Heart right ventricle (tissue), 16 donors: ENCODE results near the gene RBBP6. TPM values are rescaled to one million over a fixed set of nuclear protein-coding genes. Genes with fewer than 3 reads are reported as not detected.
A peak's percentile ranks its signal among the peaks of the same experiment; 100 is the strongest.

Source experiments
- ATAC-seq, 8 donors: fragments of 200-7000 bp; cut with Tn5 transposase; one replicate each; pipeline ENCODE4 v1.9.1; 2020; ENCODE audit warnings: mild to moderate bottlenecking in 8 of 8, moderate library complexity in 8 of 8, moderate number of reproducible peaks in 1 of 8
- DNase-seq, 2 donors: peaks; one replicate each; pipeline ENCODE4 v3.0.0-alpha.2; 2020
- H3K27ac ChIP-seq, 10 donors: fragments of 200-600 bp; sonication (generic) in 2 of 10; one replicate each; pipeline versions ENCODE4 v1.5.0 to v1.8.0; 2020 to 2022; ENCODE audit warnings: mild to moderate bottlenecking in 3 of 10
- H3K27me3 ChIP-seq, 7 donors: fragments of 200-600 bp; one replicate each; pipeline ENCODE4 v1.8.0; 2021 to 2022; ENCODE audit warnings: mild to moderate bottlenecking in 2 of 7
- H3K36me3 ChIP-seq, 9 donors: fragments of 200-600 bp; sonication (generic) in 1 of 9; one replicate each; pipeline versions ENCODE4 v1.5.0 to v1.8.0; 2020 to 2022; ENCODE audit warnings: mild to moderate bottlenecking in 2 of 9
- H3K4me1 ChIP-seq, 9 donors: fragments of 200-600 bp; sonication (generic) in 1 of 9; one replicate each; pipeline versions ENCODE4 v1.5.0 to v1.8.0; 2020 to 2022; ENCODE audit warnings: mild to moderate bottlenecking in 4 of 9
- H3K4me3 ChIP-seq, 10 donors: fragments of 200-600 bp; sonication (generic) in 2 of 10; one replicate each; pipeline versions ENCODE4 v1.5.0 to v1.8.0; 2020 to 2022; ENCODE audit warnings: mild to moderate bottlenecking in 7 of 10, moderate library complexity in 2 of 10
- H3K9me3 ChIP-seq, 11 donors: fragments of 200-600 bp in 10 of 11; sonication (generic) in 2 of 11; one replicate each; pipeline versions ENCODE4 v1.5.0 to v1.8.0; 2013 to 2022; ENCODE audit warnings: mild to moderate bottlenecking in 2 of 11, control low read depth in 1 of 11, moderate library complexity in 1 of 11
- WGBS, 2 donors: extraction: QIAGEN DNeasy Blood & Tissue Kit; methylation state at CpG; one replicate each; pipeline ENCODE4 v1.1.7; 2013; ENCODE audit warnings: inconsistent platforms in 1 of 2; 5-methylcytosine and 5-hydroxymethylcytosine counted together
- intact Hi-C, 10 donors: fragments of 100-400 bp; cut with DNase I; formaldehyde crosslinking; loops; one replicate each; pipeline versions ENCODE4 v1.11.1 to v1.14.2; 2022
- polyA plus RNA-seq, 2 donors: library from polyadenylated mRNA; stranded (reverse); fragments of 200-250 nt; gene quantifications; one replicate each; pipeline ENCODE4 v1.2.3, GENCODE V29; 2013
- total RNA-seq, 10 donors: library from RNA; stranded (reverse); fragmentation: NEBNext Ultra II Directional in 3 of 10; extraction: Animal tissue kit (Norgen Biotek cat#: 25700) in 3 of 10; gene quantifications; one replicate each; pipeline versions ENCODE4 v1.2.1 to v1.2.4, GENCODE V29; 2021 to 2023
- TF ChIP-seq, protein P1 (sequence below), 9 donors: fragments of 200-600 bp; sonication (generic) in 2 of 9; IDR thresholded peaks; one replicate each; pipeline versions ENCODE4 v1.5.0 to v1.8.0; 2021 to 2022; ENCODE audit warnings: antibody characterized with exemption in 9 of 9, mild to moderate bottlenecking in 5 of 9, moderate library complexity in 1 of 9
- donor health status: Arrhythmogenic right ventricular cardiomyopathy.
- donor health status: ischemic (EF 13 %, LVEDD 7.1; RV severe dilation, severe dysfunction).
- donor health status: healthy with polysubstance abuse.
- donor health status: DM: no; HTN: yes; CAD: no.
- donor health status: DM: no; HTN: no; CAD: no.
- donor health status: ischemic (EF 25% LVEDD 6.9; RV normal size, moderate dysfunction).
- donor health status: ischemic (EF 25% LVEDD 5.7; RV mildly dilated, moderate dysfunction).
- donor health status: healthy.
- donor health status: DM: yes; HTN: yes; CAD: no.
- donor health status: Ischemic cardiomyopathy.
- donor health status: ischemic (EF 35%, LVEDD 5.7; RV mildly dilated, moderate dysfunction).
- donor health status: nonischemic (EF 11% LVEDD 7.7; RV severe dilation, severe dysfunction).
- donor health status: DM: yes; HTN: yes; CAD: no.
- donor health status: PGD.
- donor health status: ischemic (EF 29% LVEDD 5.4; RV normal size, mild dysfunction).
- donor health status: nonischemic (EF 23%, LVEDD 6.1; RV moderate dilation, normal function).

Gene RBBP6
- total and polyA plus RNA-seq, 12 donors = 18.9 to 50.3 (median 33.1) TPM

GRCh38 chr16:24515186-24515585, 24.2 kb upstream of the RBBP6 start:
- Histone ChIP-seq H3K36me3 (no peaks in the 10 kb centered on the region), H3K4me1 (no peaks in the 10 kb centered on the region), H3K9me3 (no peaks in the 10 kb centered on the region), H3K27me3 (peaks cover 0 to 4% (median 0%) of the 10 kb centered on the region in 7 donors), H3K4me3 (no peak overlapping the region), H3K27ac (no peak overlapping the region)
- WGBS, 2 donors = 91 to 93% methylated on average over 5 of the region's 5 CpGs
- ATAC-seq (no peak), DNase-seq (no peak)
- intact Hi-C loops = loop anchor here in 1 of 10 donors (10.0 kb wide), 1 partner anchor 170 kb away; no protein-coding TSS in a partner anchor
- TF ChIP-seq, protein P1, sequence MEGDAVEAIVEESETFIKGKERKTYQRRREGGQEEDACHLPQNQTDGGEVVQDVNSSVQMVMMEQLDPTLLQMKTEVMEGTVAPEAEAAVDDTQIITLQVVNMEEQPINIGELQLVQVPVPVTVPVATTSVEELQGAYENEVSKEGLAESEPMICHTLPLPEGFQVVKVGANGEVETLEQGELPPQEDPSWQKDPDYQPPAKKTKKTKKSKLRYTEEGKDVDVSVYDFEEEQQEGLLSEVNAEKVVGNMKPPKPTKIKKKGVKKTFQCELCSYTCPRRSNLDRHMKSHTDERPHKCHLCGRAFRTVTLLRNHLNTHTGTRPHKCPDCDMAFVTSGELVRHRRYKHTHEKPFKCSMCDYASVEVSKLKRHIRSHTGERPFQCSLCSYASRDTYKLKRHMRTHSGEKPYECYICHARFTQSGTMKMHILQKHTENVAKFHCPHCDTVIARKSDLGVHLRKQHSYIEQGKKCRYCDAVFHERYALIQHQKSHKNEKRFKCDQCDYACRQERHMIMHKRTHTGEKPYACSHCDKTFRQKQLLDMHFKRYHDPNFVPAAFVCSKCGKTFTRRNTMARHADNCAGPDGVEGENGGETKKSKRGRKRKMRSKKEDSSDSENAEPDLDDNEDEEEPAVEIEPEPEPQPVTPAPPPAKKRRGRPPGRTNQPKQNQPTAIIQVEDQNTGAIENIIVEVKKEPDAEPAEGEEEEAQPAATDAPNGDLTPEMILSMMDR (IDR thresholded peaks at IDR 0.05) = no peak

GRCh38 chr16:24516900-24517669, 22.3 kb upstream of the RBBP6 start:
- Histone ChIP-seq H3K4me1 (no peaks in the 10 kb centered on the region), H3K36me3 (no peaks in the 10 kb centered on the region), H3K4me3 (peak overlapping the region in 5 of 10 donors; percentile 2 to 34 (median 21)), H3K27ac (no peak overlapping the region), H3K27me3 (no peaks in the 10 kb centered on the region), H3K9me3 (no peaks in the 10 kb centered on the region)
- TF ChIP-seq, protein P1 (IDR thresholded peaks at IDR 0.05) = peak; percentile 75 to 94 (median 88)
- DNase-seq (peak; percentile 46 to 85), ATAC-seq (peak; percentile 73 to 87 (median 82))
- WGBS, 2 donors = 34 to 38% methylated on average over 20 of the region's 20 CpGs
- intact Hi-C loops = loop anchor here in 1 of 10 donors (10.0 kb wide), 1 partner anchor 168 kb away; no protein-coding TSS in a partner anchor

DNA sequence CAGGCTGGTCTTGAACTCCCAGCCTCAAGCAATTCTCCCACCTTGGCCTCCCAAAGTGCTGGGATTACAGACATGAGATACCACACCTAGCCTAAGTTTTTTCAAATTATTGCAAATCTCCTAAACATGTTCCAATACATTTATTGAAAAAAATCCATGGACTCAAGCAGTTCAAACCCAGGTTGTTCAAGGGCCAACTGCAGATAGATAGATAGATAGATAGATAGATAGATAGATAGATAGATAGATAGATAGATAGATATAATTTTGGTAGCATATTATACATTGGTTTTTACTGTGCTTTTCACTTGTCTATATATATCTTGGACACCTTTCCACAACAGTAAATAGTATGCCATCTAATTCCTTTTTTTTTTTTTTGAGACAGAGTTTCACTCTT, 20.9 kb upstream of the RBBP6 start:
- H3K36me3 ChIP-seq = no peaks in the 10 kb centered on the region
- TF ChIP-seq, protein P1 (IDR thresholded peaks at IDR 0.05) = no peak
- no peak overlapping the region for H3K4me3 ChIP-seq
- intact Hi-C loops = loop anchor here in 1 of 10 donors (10.0 kb wide), 1 partner anchor 166 kb away; no protein-coding TSS in a partner anchor
- DNase-seq (no peak), ATAC-seq (no peak)
- no peaks in the 10 kb centered on the region for H3K27me3 ChIP-seq
- no peaks in the 10 kb centered on the region for H3K9me3 ChIP-seq
- no peaks in the 10 kb centered on the region for H3K4me1 ChIP-seq
- no peak overlapping the region for H3K27ac ChIP-seq

- DNase-seq (no peak), ATAC-seq (no peak)
- Histone ChIP-seq H3K4me1 (peaks cover 0 to 8% (median 0%) of the 10 kb centered on the region in 9 donors), H3K36me3 (no peaks in the 10 kb centered on the region), H3K27ac (no peak overlapping the region), H3K27me3 (peaks cover 0 to 5% (median 0%) of the 10 kb centered on the region in 7 donors), H3K9me3 (no peaks in the 10 kb centered on the region), H3K4me3 (no peak overlapping the region)
- intact Hi-C loops = no loop called here
- 88 to 89% methylated on average over 3 of the region's 3 CpGs for WGBS, 2 donors
- TF ChIP-seq, protein P1 (IDR thresholded peaks at IDR 0.05) = no peak
These were observed 18.4 kb upstream of the RBBP6 start for GRCh38 chr16:24520983-24521382.
